HL-60 (cell line): ENCODE measurements around the gene HEY2.
A peak's percentile ranks its signal among the peaks of the same experiment; 100 is the strongest.

Experiments used
- DNase-seq, 2 experiments: peaks; one replicate each; pipeline ENCODE4 v3.0.0-alpha.2; 2010 to 2020; ENCODE audit warnings: low read depth in 1 of 2, low spot score in 1 of 2
- H3K27ac ChIP-seq: fragments of 250-450 bp; sonication (Bioruptor Pico); replicated peaks from 2 replicates; pipeline ENCODE4 v1.5.1; 2020; ENCODE audit warnings: mild to moderate bottlenecking, moderate library complexity
- H3K27me3 ChIP-seq: fragments of 250-450 bp; sonication (Bioruptor Pico); 2 replicates; pipeline ENCODE4 v1.5.1; 2021; ENCODE audit warnings: mild to moderate bottlenecking, moderate library complexity; ENCODE audit not compliant: insufficient read depth, poor library complexity, severe bottlenecking
- H3K4me3 ChIP-seq: replicated peaks from 2 replicates; pipeline ENCODE4 v1.5.1; 2011; ENCODE audit warnings: mild to moderate bottlenecking, control low read depth, low read length; ENCODE audit not compliant: insufficient read depth
- GABPA ChIP-seq: IDR thresholded peaks from 2 replicates; pipeline ENCODE4 v1.6.1; 2012; ENCODE audit warnings: low read depth
- POLR2AphosphoS5 ChIP-seq: IDR thresholded peaks from 2 replicates; pipeline ENCODE4 v1.6.1; 2012; ENCODE audit warnings: low read depth
- SPI1 ChIP-seq: IDR thresholded peaks from 2 replicates; pipeline ENCODE4 v1.6.1; 2012; ENCODE audit warnings: low read depth, mild to moderate bottlenecking, borderline replicate concordance
- TF ChIP-seq, protein P1 (sequence below): IDR thresholded peaks from 2 replicates; pipeline ENCODE4 v1.6.1; 2012; ENCODE audit warnings: low read depth; ENCODE audit not compliant: insufficient replicate concordance
- TF ChIP-seq, protein P2 (sequence below): IDR thresholded peaks from one replicate; pipeline ENCODE4 v1.5.1; 2011; ENCODE audit warnings: low read length, control low read depth, inconsistent platforms; ENCODE audit not compliant: insufficient read depth

HEY2 gene

DNA sequence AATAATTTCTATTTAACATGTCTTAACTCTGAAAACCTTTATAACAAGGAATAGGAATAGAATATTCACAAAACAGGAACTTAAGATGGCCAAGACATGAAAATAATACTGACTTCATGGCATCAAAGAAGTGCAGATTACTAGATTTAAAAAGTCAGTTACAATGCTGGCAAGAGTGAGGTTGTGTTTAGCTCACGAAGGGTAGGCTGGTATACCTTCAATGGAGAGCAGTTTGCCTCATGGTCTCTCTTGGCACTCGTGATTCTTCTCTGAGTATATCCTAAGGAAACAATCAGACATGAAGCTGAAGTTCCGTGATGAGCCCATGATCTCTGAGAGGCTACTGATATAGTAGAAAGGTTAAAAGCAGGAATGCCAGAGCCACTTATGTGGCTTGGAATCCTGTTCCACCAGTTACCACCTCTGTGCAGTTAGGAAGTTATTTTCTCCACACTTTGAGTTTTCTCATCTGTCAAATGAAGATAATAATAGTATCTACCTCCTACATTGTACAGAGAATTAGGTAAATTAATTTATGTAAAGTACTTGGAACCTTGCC lies 48.5 kb downstream of the HEY2 start:
- TF ChIP-seq GABPA (no peak), SPI1 (no peak), POLR2AphosphoS5 (no peak)
- TF ChIP-seq, protein P1, sequence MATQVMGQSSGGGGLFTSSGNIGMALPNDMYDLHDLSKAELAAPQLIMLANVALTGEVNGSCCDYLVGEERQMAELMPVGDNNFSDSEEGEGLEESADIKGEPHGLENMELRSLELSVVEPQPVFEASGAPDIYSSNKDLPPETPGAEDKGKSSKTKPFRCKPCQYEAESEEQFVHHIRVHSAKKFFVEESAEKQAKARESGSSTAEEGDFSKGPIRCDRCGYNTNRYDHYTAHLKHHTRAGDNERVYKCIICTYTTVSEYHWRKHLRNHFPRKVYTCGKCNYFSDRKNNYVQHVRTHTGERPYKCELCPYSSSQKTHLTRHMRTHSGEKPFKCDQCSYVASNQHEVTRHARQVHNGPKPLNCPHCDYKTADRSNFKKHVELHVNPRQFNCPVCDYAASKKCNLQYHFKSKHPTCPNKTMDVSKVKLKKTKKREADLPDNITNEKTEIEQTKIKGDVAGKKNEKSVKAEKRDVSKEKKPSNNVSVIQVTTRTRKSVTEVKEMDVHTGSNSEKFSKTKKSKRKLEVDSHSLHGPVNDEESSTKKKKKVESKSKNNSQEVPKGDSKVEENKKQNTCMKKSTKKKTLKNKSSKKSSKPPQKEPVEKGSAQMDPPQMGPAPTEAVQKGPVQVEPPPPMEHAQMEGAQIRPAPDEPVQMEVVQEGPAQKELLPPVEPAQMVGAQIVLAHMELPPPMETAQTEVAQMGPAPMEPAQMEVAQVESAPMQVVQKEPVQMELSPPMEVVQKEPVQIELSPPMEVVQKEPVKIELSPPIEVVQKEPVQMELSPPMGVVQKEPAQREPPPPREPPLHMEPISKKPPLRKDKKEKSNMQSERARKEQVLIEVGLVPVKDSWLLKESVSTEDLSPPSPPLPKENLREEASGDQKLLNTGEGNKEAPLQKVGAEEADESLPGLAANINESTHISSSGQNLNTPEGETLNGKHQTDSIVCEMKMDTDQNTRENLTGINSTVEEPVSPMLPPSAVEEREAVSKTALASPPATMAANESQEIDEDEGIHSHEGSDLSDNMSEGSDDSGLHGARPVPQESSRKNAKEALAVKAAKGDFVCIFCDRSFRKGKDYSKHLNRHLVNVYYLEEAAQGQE, result no peak
- TF ChIP-seq, protein P2, sequence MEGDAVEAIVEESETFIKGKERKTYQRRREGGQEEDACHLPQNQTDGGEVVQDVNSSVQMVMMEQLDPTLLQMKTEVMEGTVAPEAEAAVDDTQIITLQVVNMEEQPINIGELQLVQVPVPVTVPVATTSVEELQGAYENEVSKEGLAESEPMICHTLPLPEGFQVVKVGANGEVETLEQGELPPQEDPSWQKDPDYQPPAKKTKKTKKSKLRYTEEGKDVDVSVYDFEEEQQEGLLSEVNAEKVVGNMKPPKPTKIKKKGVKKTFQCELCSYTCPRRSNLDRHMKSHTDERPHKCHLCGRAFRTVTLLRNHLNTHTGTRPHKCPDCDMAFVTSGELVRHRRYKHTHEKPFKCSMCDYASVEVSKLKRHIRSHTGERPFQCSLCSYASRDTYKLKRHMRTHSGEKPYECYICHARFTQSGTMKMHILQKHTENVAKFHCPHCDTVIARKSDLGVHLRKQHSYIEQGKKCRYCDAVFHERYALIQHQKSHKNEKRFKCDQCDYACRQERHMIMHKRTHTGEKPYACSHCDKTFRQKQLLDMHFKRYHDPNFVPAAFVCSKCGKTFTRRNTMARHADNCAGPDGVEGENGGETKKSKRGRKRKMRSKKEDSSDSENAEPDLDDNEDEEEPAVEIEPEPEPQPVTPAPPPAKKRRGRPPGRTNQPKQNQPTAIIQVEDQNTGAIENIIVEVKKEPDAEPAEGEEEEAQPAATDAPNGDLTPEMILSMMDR, result no peak
- no peak for DNase-seq
- Histone ChIP-seq H3K27ac (no peak overlapping the region), H3K4me3 (no peak overlapping the region), H3K27me3 (no peaks in the 10 kb centered on the region)

DNA sequence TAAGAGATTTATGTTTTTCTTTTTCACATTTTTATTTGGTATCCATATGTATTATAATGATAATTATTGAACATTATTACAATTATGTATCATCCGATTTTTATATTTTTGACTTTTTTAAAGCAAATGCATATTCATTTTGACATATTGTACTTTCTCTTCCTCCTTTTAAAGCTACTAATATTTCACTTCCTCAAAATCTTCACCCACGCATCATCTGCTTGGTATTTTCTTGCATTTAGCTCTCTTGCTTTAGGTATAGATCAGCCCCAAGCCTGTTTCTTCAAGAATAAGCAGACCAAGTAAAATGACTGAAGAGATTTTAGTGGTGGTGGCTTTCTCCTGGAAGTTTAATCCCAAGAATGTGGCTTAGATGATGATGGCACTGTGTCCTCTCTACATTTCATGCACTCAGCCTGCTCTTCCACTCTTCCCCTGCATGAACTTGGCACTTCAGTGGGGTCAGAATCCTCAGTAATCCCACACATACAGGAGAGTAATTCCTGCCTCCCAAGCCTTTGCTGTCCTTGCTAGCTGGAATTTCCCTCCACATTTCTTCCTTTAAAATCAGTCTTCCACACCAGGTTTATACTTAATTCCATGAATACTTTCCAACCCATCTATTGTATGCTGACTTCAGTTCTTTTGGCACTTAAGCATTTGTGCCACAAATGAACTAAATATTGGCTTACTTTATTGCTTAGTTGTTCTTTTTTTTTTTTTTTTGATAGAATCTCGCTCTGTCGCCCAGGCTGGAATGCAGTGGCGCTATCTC lies 49.5 kb downstream of the HEY2 start:
- peak in 1 of 2 experiments; percentile 35 for DNase-seq
- Histone ChIP-seq H3K27me3 (no peaks in the 10 kb centered on the region), H3K4me3 (no peak overlapping the region), H3K27ac (0 out of 2 replicates have a peak overlapping the region, but pooled peaks have one; percentile 9)
- no peak for TF ChIP-seq POLR2AphosphoS5
- TF ChIP-seq SPI1, result peak; percentile 98
- TF ChIP-seq GABPA, result no peak
- TF ChIP-seq, protein P2, result no peak
- TF ChIP-seq, protein P1, result no peak

DNA sequence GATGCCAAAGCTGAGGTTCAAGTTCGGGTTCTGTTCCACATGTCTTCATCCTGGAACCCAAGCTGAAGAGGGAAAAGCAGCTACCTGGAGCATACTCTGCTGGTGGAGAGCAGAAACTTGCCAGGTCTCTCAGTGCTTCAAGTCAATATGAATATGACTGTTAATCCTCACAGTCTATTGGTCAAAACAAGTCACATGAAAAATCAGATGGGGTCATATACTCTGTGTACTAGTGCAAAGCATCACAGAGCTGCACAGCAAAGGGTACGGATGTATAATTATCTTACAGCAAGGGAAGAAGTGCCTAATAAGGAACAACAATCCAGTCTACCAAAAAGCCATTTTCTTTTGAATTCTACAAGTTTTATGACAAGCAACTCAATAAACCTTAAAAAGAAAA lies 53.0 kb downstream of the HEY2 start:
- Histone ChIP-seq H3K27me3 (no peaks in the 10 kb centered on the region), H3K27ac (peak overlapping the region; percentile 65), H3K4me3 (no peak overlapping the region)
- no peak for DNase-seq
- TF ChIP-seq SPI1 (no peak), POLR2AphosphoS5 (no peak), GABPA (no peak)
- TF ChIP-seq, protein P2, result no peak
- TF ChIP-seq, protein P1, result no peak
